ENCODE measurements around the gene RWDD4. TPM values are rescaled to one million over a fixed set of nuclear protein-coding genes. Genes with fewer than 3 reads are reported as not detected.

The RWDD4 gene
- total and polyA plus RNA-seq, 8 donors: 8.5 to 15.4 (median 12.8) TPM

- FAIRE-seq: no peak
- no peak for ATAC-seq
- intact Hi-C loops (cut with DNase I): no loop called here
- no peak overlapping the region for H3K27ac ChIP-seq
- H3K36me3 ChIP-seq: no peaks in the 10 kb centered on the region
- TF ChIP-seq CTCF (IDR thresholded peaks at IDR 0.05): no peak
- no peak overlapping the region for H3K4me3 ChIP-seq
- no peaks in the 10 kb centered on the region for H3K9me3 ChIP-seq
- no peak for DNase-seq
- peaks cover 0 to 8% (median 6%) of the 10 kb centered on the region in 3 donors for H3K4me1 ChIP-seq
- H3K27me3 ChIP-seq: no peaks in the 10 kb centered on the region
- WGBS, 2 donors: 84 to 90% methylated on average over 10 of the region's 10 CpGs
Observed at GRCh38 chr4:183635321-183635720, 23.7 kb downstream of the RWDD4 start.

DNA sequence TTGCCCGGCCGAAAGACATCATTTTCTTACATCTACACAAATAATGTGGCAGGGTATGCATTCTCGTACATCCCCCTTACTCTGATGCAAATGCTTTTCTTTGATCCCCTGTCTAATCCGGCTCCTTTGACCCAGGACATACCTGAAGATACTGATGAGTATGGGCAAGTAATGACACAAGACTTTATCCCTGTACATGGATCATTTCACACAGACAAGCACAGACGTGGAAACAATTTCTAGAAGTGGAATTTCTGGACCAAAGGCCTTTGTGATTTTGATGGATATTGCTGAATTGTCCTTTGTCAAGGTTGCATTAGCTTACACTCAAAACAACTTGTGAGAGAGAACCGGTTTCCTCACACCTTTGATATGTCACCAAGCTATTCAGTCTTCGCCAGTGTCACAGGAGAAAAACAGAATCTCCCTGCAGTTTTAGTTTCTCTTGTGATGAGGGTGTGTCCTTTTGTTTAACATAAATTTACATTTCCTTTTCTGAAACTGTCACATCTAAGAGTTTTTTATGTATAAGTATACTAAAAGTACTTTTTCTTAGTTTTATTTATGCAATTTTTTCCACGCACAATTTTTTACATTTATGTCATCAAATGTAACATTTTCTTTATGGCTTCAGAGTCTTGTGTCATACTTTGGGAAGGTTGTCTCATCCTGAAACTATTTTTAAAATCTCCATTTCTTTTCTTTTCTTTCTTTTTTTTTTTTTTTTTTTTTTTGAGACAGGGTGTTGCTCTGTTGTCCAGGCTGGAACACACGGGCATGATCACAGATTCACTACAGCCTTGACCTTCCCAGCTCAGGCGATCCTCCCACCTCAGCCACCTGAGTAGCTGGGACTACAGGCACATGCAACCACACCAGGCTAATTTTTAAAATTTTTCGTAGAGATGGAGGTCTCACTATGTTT is 25.2 kb downstream of the RWDD4 start:
- H3K27me3 ChIP-seq: no peaks in the 10 kb centered on the region
- H3K36me3 ChIP-seq: no peaks in the 10 kb centered on the region
- ATAC-seq (no peak), FAIRE-seq (no peak), DNase-seq (no peak)
- 76 to 80% methylated on average over 11 of the region's 11 CpGs for WGBS, 2 donors
- intact Hi-C loops (cut with DNase I): no loop called here
- no peak overlapping the region for H3K4me3 ChIP-seq
- no peak for TF ChIP-seq CTCF (IDR thresholded peaks at IDR 0.05)
- no peaks in the 10 kb centered on the region for H3K9me3 ChIP-seq
- H3K4me1 ChIP-seq: peaks cover 0 to 8% (median 6%) of the 10 kb centered on the region in 3 donors
- no peak overlapping the region for H3K27ac ChIP-seq

DNA sequence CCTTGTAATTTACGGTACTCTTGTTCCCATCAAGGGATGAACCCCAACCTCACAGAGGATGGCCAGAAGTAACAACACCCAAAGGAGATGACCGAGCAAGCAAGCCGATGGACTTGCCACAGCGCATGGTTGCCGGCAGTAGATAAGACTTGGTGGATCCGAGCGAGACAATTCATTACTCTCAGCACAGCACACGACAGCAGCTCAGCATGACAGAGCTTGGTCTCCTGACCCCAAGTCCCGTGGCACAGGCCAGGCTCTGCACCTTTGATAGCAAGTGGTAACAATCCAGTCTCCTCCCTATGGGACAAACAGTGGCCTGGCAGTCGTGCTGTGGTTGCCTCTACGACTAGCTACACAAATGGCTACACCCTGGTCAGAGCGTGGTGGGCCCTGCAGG is 26.3 kb downstream of the RWDD4 start:
- H3K27ac ChIP-seq: no peak overlapping the region
- peak in 1 of 6 donors; percentile 36 for DNase-seq
- WGBS, 2 donors: 91 to 92% methylated on average over 12 of the region's 12 CpGs

GRCh38 chr4:183631577-183632198 is 27.3 kb downstream of the RWDD4 start:
- H3K27ac ChIP-seq: no peak overlapping the region
- H3K4me3 ChIP-seq: no peak overlapping the region
- WGBS, 2 donors: 50 to 54% methylated on average over 11 of the region's 11 CpGs
- FAIRE-seq (no peak), ATAC-seq (peak; percentile 35 to 53 (median 48)), DNase-seq (no peak)
- H3K36me3 ChIP-seq: no peaks in the 10 kb centered on the region
- no peaks in the 10 kb centered on the region for H3K4me1 ChIP-seq
- no peak for TF ChIP-seq CTCF (IDR thresholded peaks at IDR 0.05)
- intact Hi-C loops (cut with DNase I): no loop called here
- no peaks in the 10 kb centered on the region for H3K27me3 ChIP-seq
- no peaks in the 10 kb centered on the region for H3K9me3 ChIP-seq

More for the DNA sequence above, 26.3 kb downstream of the RWDD4 start:
- H3K9me3 ChIP-seq: no peaks in the 10 kb centered on the region
- no peak overlapping the region for H3K4me3 ChIP-seq
- intact Hi-C loops (cut with DNase I): no loop called here
- no peaks in the 10 kb centered on the region for H3K36me3 ChIP-seq
- H3K27me3 ChIP-seq: no peaks in the 10 kb centered on the region
- peaks cover 0 to 7% (median 6%) of the 10 kb centered on the region in 3 donors for H3K4me1 ChIP-seq
- no peak for TF ChIP-seq CTCF (IDR thresholded peaks at IDR 0.05)
- FAIRE-seq (no peak), ATAC-seq (no peak)

Data from pancreas (tissue), 10 donors.